ENCODE results near the gene NFIX.

DNA sequence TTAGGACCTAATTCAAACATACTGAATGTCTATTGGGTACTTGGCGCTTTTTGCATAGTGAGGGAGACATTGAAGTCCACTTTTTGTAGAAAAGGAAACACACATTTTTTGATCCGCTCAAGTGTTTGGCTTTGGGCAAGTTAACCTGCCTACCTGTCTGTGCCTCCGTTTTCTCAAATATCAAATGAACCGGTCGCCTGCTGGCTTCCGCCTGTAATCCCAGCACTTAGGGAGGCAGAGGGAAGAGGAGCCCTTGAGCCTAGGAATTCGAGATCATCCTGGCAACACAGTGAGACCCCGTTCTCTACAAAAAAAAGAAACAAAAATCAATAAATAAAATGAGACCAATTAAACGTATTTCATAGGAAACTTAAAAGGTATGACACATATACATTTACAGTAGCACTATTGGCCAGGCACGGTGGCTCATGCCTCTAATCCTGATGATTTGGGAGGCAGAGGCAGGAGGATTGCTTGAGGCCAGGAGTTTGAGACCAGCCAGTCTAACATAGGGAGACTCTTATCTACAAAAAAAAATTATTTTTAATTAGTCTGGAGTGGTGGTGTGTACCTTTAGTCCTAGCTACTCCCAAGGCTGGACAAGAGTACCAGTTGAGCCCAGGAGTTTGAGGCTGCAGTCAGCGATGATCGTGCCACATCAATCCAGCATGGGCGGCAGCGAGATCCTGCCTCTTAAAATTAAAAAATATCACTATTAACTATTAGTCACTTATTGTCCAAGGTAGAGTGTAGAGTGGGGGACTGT is 48.4 kb upstream of the NFIX start:
- TF ChIP-seq ZNF75D (CRISPR knock-in tag; IDR thresholded peaks at IDR 0.05; ENCODE audit: borderline replicate concordance) (no peak), CEBPB (IDR thresholded peaks at IDR 0.05; ENCODE audit: borderline replicate concordance, low read depth, low read length) (no peak), PTBP1 (IDR thresholded peaks at IDR 0.05; ENCODE audit: low read depth, low read length, poor library complexity, severe bottlenecking) (no peak), MYC (CRISPR knock-in tag; IDR thresholded peaks at IDR 0.05; ENCODE audit: borderline replicate concordance) (no peak), POLR2AphosphoS2 (IDR thresholded peaks at IDR 0.05; ENCODE audit: low read depth, low read length) (no peak), PHF20 (CRISPR knock-in tag; IDR thresholded peaks at IDR 0.05) (no peak)
- TF ChIP-seq, protein P1, sequence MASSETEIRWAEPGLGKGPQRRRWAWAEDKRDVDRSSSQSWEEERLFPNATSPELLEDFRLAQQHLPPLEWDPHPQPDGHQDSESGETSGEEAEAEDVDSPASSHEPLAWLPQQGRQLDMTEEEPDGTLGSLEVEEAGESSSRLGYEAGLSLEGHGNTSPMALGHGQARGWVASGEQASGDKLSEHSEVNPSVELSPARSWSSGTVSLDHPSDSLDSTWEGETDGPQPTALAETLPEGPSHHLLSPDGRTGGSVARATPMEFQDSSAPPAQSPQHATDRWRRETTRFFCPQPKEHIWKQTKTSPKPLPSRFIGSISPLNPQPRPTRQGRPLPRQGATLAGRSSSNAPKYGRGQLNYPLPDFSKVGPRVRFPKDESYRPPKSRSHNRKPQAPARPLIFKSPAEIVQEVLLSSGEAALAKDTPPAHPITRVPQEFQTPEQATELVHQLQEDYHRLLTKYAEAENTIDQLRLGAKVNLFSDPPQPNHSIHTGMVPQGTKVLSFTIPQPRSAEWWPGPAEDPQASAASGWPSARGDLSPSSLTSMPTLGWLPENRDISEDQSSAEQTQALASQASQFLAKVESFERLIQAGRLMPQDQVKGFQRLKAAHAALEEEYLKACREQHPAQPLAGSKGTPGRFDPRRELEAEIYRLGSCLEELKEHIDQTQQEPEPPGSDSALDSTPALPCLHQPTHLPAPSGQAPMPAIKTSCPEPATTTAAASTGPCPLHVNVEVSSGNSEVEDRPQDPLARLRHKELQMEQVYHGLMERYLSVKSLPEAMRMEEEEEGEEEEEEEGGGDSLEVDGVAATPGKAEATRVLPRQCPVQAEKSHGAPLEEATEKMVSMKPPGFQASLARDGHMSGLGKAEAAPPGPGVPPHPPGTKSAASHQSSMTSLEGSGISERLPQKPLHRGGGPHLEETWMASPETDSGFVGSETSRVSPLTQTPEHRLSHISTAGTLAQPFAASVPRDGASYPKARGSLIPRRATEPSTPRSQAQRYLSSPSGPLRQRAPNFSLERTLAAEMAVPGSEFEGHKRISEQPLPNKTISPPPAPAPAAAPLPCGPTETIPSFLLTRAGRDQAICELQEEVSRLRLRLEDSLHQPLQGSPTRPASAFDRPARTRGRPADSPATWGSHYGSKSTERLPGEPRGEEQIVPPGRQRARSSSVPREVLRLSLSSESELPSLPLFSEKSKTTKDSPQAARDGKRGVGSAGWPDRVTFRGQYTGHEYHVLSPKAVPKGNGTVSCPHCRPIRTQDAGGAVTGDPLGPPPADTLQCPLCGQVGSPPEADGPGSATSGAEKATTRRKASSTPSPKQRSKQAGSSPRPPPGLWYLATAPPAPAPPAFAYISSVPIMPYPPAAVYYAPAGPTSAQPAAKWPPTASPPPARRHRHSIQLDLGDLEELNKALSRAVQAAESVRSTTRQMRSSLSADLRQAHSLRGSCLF (CRISPR knock-in tag; IDR thresholded peaks at IDR 0.05; ENCODE audit: borderline replicate concordance) = no peak
- TF ChIP-seq, protein P2, sequence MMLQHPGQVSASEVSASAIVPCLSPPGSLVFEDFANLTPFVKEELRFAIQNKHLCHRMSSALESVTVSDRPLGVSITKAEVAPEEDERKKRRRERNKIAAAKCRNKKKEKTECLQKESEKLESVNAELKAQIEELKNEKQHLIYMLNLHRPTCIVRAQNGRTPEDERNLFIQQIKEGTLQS (CRISPR knock-in tag; IDR thresholded peaks at IDR 0.05) = no peak
- TF ChIP-seq, protein P3, sequence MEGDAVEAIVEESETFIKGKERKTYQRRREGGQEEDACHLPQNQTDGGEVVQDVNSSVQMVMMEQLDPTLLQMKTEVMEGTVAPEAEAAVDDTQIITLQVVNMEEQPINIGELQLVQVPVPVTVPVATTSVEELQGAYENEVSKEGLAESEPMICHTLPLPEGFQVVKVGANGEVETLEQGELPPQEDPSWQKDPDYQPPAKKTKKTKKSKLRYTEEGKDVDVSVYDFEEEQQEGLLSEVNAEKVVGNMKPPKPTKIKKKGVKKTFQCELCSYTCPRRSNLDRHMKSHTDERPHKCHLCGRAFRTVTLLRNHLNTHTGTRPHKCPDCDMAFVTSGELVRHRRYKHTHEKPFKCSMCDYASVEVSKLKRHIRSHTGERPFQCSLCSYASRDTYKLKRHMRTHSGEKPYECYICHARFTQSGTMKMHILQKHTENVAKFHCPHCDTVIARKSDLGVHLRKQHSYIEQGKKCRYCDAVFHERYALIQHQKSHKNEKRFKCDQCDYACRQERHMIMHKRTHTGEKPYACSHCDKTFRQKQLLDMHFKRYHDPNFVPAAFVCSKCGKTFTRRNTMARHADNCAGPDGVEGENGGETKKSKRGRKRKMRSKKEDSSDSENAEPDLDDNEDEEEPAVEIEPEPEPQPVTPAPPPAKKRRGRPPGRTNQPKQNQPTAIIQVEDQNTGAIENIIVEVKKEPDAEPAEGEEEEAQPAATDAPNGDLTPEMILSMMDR (CRISPR knock-in tag; IDR thresholded peaks at IDR 0.05) = no peak
